T-helper 2 cell treated with Interferon-gamma antibody and Interleukin-4, amounts not matched to agents 5 μg/mL and 100 μg/mL, for 36 hours (primary cell): ENCODE measurements around the gene CENPVL3.
"Not testable (repeated sequence)": the region's sequence is repeated elsewhere in the genome, so short reads cannot be mapped to it uniquely, and the experiment has no call there.

Source experiments
- DNase-seq: peaks from one replicate; pipeline ENCODE4 v3.0.0; 2021; ENCODE audit warnings: low spot score
- H3K27ac Mint-ChIP-seq: one replicate; pipeline ENCODE4 v1.8.0; 2021; ENCODE audit warnings: mild to moderate bottlenecking, mixed read lengths
- H3K27me3 Mint-ChIP-seq: one replicate; pipeline ENCODE4 v1.8.0; 2021; ENCODE audit warnings: low read depth, mixed read lengths
- H3K36me3 Mint-ChIP-seq: one replicate; pipeline ENCODE4 v1.8.0; 2021; ENCODE audit warnings: low read depth, mixed read lengths
- H3K4me1 Mint-ChIP-seq: one replicate; pipeline ENCODE4 v1.8.0; 2021; ENCODE audit warnings: low read depth, mixed read lengths
- H3K4me3 Mint-ChIP-seq: one replicate; pipeline ENCODE4 v1.8.0; 2022; ENCODE audit warnings: mild to moderate bottlenecking, moderate library complexity, mixed read lengths
- H3K9me3 Mint-ChIP-seq: one replicate; pipeline ENCODE4 v1.8.0; 2021; ENCODE audit warnings: mixed read lengths

CENPVL3 gene

DNA sequence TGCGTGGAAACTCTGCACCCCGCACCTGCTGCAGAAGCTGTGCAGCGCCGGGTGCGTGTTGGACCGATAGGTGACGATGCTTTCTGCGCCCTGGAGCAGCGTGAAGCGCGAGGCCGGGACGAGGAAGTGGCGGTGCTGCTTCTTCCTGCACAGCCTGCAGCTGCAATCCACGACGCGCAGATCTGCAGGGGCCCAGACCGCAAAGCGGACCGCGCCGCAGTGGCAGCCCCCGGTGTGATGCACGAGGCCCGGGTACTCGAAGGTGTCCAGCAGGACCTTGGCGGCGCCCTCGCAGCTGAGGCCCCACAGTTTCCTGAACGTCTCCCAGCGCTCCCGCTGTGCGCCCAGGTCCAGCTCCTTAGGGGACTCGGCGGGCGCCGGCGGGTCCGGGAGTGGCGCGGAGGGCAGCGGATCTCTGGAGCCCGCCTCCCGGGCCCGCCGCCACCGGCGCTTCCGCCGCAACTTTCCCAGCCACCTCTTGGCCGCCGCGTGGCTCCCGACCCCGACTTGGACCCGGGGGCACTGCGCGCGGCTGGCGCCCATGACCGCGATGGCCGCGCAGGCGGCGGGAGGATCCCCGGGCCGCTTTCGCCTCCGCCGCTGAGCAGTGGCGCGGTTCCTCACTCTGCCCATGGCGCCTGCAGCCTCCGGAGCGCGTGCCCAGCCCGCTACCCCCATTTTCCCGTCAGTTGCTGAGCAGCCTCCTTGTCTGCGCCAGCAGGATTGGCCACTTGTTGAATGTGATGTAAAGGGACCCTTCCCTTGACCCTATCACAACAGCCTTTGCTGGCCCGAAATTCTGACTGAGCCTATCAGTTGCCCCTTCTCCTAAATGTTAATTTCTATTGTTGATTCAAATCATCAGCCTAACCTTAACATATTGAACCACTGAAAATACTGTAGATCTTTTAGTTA is at the start of gene CENPVL3:
TSS of gene CENPVL3 (minus strand) at position 672 of the 915 bp plus-strand sequence. CDS start at position 633, 39 bp downstream.
- not testable (repeated sequence) for DNase-seq

DNA sequence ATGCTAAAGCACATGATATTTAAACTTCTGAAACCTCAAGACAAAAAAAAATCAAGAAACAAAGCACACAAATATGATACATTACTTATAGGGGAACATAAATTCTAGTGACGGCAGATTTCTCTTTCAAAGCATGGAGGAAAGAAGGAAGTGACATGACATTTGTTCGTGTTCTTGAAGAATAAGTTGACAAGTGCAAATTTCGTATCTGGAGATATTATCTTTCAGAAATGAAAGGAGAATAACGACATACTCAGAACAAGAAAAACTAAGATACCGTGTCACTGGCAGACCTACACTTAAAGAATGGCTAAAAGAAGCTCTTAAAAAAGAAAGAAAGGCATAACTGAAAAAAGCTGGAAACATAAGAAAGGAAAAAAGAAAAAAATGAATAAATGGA is 47.3 kb upstream of the CENPVL3 start:
- Mint-ChIP-seq H3K27ac (peak overlapping the region; percentile 80), H3K4me1 (peaks cover 5% of the 10 kb centered on the region), H3K27me3 (peaks cover 16% of the 10 kb centered on the region), H3K36me3 (peaks cover 2% of the 10 kb centered on the region), H3K9me3 (peaks cover 5% of the 10 kb centered on the region), H3K4me3 (peak overlapping the region; percentile 71)
- DNase-seq, result no peak

More for the DNA sequence above, at the start of gene CENPVL3:
- H3K27ac Mint-ChIP-seq, H3K9me3 Mint-ChIP-seq, H3K36me3 Mint-ChIP-seq, H3K4me1 Mint-ChIP-seq: not testable (repeated sequence)
- Mint-ChIP-seq H3K27me3 (peaks cover 35% of the 10 kb centered on the region), H3K4me3 (peak within 1 kb of the TSS; percentile 70)

DNA sequence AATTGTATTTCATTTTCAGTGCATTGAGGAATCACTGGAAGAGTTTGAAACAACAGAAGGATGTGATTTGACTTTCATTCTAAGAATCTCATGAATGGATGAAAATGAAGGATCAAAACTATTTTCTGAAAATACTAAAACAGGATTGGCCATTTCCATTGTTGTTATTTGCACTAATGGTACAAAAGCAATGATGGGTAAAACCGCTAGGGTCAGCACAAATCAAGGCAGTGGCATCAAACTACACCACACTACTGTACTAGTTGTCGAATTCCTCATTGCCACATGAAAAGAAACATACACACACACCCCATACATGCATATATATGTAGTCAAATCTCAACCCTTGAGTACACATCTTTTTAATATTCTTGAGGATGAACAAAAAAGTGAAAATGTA is 24.7 kb upstream of the CENPVL3 start:
- Mint-ChIP-seq H3K27ac (no peak overlapping the region), H3K4me3 (no peak overlapping the region)

DNA sequence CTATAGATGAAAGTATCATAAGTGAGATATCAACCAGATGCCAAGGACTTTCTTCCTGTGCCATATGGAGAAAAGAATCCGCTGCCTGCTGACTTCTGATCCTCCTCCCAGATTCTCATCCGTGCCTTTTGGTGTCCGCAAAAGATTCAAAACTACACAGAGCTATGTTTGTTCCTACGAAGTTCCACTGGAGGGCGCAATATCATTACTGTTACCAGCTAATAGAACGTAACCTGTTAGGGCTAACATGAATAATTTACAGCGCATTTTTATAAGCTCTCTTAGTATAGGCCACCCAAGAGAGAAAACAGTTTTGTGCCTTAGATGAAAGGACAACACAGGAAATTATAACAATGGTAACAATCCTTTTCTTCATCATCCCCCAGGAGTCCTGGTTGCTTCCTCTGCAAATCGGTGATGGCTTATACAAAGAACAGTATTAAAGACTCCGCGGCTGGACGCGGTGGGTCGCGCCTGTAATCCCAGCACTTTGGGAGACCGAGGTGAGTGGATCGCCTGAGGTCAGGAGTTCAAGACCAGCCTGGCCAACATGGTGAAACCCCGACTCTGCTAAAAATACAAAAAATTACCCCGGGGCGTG is 22.8 kb upstream of the CENPVL3 start:
- Mint-ChIP-seq H3K27me3 (peaks cover 9% of the 10 kb centered on the region), H3K36me3 (no peaks in the 10 kb centered on the region), H3K9me3 (no peaks in the 10 kb centered on the region), H3K4me3 (no peak overlapping the region), H3K4me1 (peaks cover 2% of the 10 kb centered on the region), H3K27ac (no peak overlapping the region)
- DNase-seq, result no peak

More for the DNA sequence above, 24.7 kb upstream of the CENPVL3 start:
- H3K9me3 Mint-ChIP-seq, result no peaks in the 10 kb centered on the region
- peaks cover 2% of the 10 kb centered on the region for H3K4me1 Mint-ChIP-seq
- peaks cover 8% of the 10 kb centered on the region for H3K27me3 Mint-ChIP-seq
- H3K36me3 Mint-ChIP-seq, result no peaks in the 10 kb centered on the region
- DNase-seq, result no peak

DNA sequence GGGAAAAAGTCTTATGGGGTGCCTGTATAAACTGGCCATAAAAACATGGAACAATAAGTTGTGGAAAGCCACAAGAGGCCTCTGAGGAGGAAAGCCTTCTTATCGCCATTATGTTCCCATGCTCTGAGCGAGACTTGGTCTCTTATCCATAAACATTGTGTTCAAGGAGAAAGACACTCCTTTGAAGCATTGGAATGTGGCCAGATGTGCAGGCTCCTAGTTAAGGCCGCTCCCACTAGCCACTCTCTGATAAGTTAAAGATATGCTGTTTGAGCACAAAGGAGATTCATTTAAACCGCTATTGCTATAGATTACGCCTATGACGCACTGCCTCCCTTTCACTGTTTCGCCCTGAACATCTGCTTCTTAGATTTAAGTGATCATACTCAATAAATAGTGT is 17.8 kb upstream of the CENPVL3 start:
- H3K27ac Mint-ChIP-seq, H3K9me3 Mint-ChIP-seq, H3K36me3 Mint-ChIP-seq, H3K4me1 Mint-ChIP-seq, H3K4me3 Mint-ChIP-seq, H3K27me3 Mint-ChIP-seq, DNase-seq: not testable (repeated sequence)

DNA sequence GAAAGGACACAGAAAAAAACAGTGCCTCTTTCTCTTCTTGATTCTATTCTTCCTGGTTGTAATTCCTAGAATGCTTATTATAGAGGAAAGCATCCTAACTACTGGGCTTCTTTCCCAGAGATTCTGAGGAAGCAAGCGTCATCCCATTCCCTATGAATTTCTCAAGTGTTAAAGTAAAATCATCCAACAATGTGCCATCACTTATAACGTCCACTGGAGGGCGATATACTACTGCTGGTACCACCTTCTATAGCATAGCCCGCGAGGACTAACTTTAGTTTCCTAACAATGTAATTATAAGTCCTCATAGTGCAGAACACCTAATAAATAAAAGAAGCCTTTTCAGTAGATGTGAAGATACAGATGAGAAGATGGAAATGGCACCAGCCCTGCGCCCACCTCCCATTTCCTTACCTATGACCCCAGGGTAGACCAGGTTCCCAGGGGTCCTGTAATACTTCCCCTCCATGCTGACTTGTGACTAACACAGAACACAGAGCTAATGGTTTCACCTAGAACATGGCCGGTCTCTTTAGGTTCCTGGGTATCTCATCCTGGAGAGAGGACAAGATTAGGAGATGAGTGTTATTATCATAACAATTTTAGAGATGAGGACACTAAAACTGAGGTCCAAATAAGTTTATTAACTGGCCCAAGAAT is 4.2 kb downstream of the CENPVL3 start:
- Mint-ChIP-seq H3K36me3 (no peaks in the 10 kb centered on the region), H3K27me3 (peaks cover 22% of the 10 kb centered on the region), H3K4me1 (no peaks in the 10 kb centered on the region), H3K4me3 (no peak overlapping the region), H3K27ac (no peak overlapping the region), H3K9me3 (no peaks in the 10 kb centered on the region)
- DNase-seq, result no peak

DNA sequence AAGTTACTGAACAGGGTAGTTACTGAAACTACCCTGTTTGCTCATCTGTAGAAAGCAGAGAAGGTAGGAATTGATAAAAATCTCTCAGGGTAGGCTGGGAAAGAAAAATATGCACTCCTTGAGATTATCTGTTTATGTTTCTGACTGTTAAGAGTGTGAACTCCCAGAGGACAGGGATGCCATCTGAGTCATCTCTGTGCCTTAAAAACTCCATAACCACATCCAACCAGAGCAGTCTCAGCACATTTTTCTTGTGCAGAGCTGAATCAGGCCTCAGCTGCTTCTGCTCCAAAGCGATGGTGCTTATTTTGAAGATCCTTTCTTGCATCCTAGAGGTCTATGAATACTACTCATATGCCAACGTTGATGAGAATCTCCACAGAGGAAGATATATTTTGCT is 9.9 kb downstream of the CENPVL3 start:
- Mint-ChIP-seq H3K27me3 (no peaks in the 10 kb centered on the region), H3K36me3 (no peaks in the 10 kb centered on the region), H3K4me3 (no peak overlapping the region), H3K4me1 (peaks cover 5% of the 10 kb centered on the region), H3K27ac (no peak overlapping the region), H3K9me3 (no peaks in the 10 kb centered on the region)
- DNase-seq, result no peak

DNA sequence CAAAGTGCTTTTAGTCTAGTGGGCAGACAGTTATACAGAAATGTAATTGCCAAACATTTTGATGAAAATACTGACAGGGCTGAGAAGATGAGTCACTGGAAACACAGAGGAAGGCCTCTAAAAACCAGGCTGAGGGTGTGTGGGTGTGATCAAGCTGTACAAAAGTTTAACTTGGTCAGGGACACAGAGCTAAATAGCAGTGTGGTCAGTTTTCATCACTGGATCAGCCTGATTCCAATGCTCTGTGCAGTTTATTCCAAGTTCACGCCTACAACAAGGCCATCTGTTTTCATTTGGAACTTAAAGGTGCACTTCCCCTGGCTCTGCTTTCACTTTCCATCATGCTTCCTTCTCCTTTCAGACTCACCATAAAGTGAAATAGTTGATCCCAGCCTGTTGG is 10.6 kb downstream of the CENPVL3 start:
- Mint-ChIP-seq H3K27ac (no peak overlapping the region), H3K36me3 (no peaks in the 10 kb centered on the region), H3K9me3 (no peaks in the 10 kb centered on the region), H3K4me1 (peaks cover 5% of the 10 kb centered on the region), H3K4me3 (no peak overlapping the region), H3K27me3 (no peaks in the 10 kb centered on the region)
- DNase-seq, result peak; percentile 13

DNA sequence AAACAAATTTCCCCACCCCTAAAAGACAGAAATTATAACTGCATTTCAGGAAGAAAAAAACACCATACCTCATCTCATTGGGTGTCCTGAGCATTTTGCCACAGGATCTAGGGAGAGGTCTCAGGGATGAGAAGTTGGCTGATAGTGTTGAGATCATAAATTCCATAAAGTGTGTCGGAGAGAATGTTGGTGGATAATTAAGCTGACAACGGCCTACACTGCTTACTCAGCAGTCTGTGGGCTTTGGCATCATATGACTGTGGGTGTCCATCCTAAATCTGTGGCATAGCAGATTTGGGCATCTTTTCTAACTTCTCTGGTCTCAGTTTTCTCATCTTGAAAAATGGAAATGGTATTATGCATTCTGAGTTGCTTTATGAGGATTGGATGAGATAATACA is 12.3 kb downstream of the CENPVL3 start:
- no peak for DNase-seq
- H3K27me3 Mint-ChIP-seq, result no peaks in the 10 kb centered on the region
- H3K27ac Mint-ChIP-seq, result no peak overlapping the region

DNA sequence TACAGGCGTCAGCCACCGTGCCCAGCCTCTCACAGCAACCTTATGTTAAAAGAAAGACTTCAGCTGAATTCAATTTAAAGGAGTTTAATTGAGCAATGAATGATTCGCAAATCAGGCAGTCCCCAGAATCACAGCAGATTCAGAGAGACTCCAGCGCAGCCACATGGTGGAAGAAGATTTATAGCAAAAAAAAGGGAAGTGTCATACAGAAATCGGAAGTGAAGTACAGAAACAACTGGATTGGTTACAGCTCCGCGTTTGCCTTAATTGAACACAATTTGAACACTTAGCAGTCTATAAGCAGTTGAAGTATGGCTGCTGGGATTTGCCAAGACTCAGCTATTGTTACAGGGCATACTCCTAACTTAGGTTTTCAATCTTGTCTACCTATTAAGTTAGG is 19.8 kb downstream of the CENPVL3 start:
- Mint-ChIP-seq H3K4me1 (no peaks in the 10 kb centered on the region), H3K36me3 (no peaks in the 10 kb centered on the region), H3K27me3 (peaks cover 5% of the 10 kb centered on the region), H3K27ac (no peak overlapping the region), H3K9me3 (no peaks in the 10 kb centered on the region), H3K4me3 (no peak overlapping the region)
- no peak for DNase-seq

More for the DNA sequence above, 12.3 kb downstream of the CENPVL3 start:
- no peaks in the 10 kb centered on the region for H3K36me3 Mint-ChIP-seq
- H3K4me1 Mint-ChIP-seq, result peaks cover 5% of the 10 kb centered on the region
- H3K4me3 Mint-ChIP-seq, result no peak overlapping the region
- H3K9me3 Mint-ChIP-seq, result no peaks in the 10 kb centered on the region

DNA sequence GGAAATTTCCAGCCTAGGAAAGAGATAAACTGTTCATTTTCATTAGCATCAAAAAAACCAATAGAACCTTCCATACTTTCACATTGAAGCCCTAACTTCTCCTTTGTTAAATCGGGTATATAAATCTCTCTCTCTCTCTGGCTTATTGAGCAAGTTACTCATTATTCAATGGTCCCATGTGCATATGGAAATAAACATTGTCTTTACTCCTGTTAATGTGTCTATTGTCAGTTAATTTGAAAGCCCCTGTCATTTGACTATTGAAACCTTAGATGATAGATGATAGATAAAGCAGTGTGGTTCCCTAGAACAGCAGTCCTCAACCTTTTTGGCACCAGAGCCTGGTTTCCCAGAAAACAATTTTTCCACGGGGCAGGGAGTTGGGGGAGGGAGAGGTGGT is 46.8 kb downstream of the CENPVL3 start:
- Mint-ChIP-seq H3K36me3 (no peaks in the 10 kb centered on the region), H3K4me1 (no peaks in the 10 kb centered on the region), H3K4me3 (no peak overlapping the region)

DNA sequence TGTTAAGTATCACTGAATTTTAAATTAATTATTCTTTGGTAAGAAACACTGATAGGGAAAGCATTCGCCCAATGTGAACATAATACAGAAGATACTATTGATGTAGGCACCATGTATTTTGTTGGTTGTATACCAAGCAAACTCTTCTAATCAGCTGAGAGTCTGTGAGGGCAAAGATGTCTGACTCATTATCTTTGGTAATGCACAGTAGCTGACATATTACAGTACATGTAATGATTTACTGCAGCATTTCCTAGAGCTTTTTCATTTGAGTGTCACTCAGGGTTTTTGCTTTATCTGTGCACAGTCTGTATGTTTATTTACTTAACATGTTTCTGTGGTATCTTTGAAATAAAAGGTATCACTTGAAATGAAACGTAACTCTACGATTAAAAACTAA is 49.2 kb downstream of the CENPVL3 start:
- Mint-ChIP-seq H3K4me3 (no peak overlapping the region), H3K27me3 (no peaks in the 10 kb centered on the region), H3K9me3 (no peaks in the 10 kb centered on the region), H3K27ac (no peak overlapping the region), H3K4me1 (no peaks in the 10 kb centered on the region), H3K36me3 (no peaks in the 10 kb centered on the region)
- no peak for DNase-seq

More for the DNA sequence above, 46.8 kb downstream of the CENPVL3 start:
- Mint-ChIP-seq H3K27me3 (no peaks in the 10 kb centered on the region), H3K27ac (no peak overlapping the region), H3K9me3 (no peaks in the 10 kb centered on the region)
- no peak for DNase-seq

DNA sequence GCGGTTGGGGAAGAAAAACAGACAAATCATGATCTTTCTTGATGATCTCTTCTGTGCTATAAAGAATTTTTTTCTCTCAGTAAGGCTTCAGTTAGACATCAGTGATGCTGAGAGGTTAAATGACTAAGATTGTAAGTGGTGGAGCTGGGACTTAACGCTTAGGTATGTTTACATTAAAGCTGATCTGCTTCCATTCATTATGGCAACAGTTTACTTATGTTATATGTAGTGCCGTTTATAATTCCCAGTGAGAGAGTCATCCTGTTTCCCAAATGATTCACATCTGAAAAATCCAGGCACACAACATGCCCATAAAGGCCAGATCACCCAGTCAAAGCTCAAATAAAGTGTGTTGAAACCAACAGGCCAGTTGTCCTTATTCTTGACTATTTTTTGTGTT is 50.1 kb downstream of the CENPVL3 start:
- Mint-ChIP-seq H3K4me1 (no peaks in the 10 kb centered on the region), H3K27me3 (no peaks in the 10 kb centered on the region), H3K36me3 (no peaks in the 10 kb centered on the region), H3K4me3 (no peak overlapping the region), H3K27ac (no peak overlapping the region), H3K9me3 (no peaks in the 10 kb centered on the region)
- DNase-seq, result no peak
